ENCODE measurements around the gene NSMCE4A. TPM values are rescaled to one million over a fixed set of nuclear protein-coding genes. Genes with fewer than 3 reads are reported as not detected.
"Not testable (repeated sequence)": the region's sequence is repeated elsewhere in the genome, so short reads cannot be mapped to it uniquely, and the experiment has no call there.

Gene NSMCE4A
- total RNA-seq, 4 donors from 2014 or later, result 52.7 to 168 (median 66.4) TPM

- no peak for DNase-seq (ENCODE audit: low spot score in 2 of 2)
- WGBS, result 47% methylated on average over 6 of the region's 6 CpGs
- peak overlapping the region; percentile 44 for H3K27ac ChIP-seq
Observed at GRCh38 chr10:121998462-121998861, 23.4 kb upstream of the NSMCE4A start.

DNA sequence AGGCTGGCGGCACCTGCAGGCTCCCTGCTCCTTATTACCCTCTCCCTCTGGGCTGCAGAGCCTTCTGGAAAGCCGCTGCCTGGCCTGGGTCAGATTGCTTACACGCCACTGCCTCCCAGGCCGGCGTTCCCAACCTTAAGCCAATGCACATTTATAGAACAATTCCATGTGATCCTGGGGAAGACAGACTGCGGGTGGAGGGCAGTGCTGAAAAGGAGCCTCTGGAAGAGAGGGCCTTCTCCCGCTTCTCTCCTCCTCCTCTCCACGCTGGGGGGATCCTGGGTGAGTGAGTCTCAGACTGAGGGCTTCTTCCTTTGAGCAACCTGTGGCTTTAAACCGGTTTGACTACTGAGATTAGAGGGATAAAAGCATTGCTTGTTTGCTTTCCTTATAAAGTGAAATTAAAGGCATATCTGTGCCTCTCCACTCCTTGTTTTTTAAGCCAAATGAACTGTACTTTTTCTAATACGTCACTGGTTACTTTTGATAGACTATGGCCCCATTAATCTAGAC, 19.5 kb upstream of the NSMCE4A start:
- DNase-seq (ENCODE audit: low spot score in 2 of 2), result no peak
- WGBS, result 25% methylated on average over 10 of the region's 10 CpGs

More at GRCh38 chr10:121998462-121998861, 23.4 kb upstream of the NSMCE4A start:
- TF ChIP-seq CTCF (IDR thresholded peaks at IDR 0.05) (no peak), POLR2A (IDR thresholded peaks at IDR 0.05) (no peak)
- Histone ChIP-seq H3K4me3 (no peak overlapping the region), H3K36me3 (no peaks in the 10 kb centered on the region), H3K9me3 (no peaks in the 10 kb centered on the region), H3K4me1 (peaks cover 31% of the 10 kb centered on the region), H3K27me3 (no peaks in the 10 kb centered on the region)

DNA sequence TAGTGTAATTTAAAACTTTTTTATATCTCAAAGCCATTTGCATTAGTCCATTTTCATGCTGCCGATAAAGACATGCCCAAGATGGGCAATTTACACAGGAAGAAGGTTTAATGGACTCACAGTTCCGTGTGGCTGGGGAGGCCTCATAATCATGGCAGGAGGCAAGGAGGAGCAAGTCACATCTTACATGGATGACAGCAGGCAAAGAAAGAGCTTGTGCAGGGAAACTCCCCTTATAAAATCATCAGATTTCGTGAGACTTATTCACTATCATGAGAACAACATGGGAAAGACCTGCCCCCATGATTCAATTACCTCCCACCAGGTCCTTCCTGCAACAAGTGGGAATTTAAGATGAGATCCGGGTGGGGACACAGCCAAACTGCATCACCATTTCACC, 16.7 kb upstream of the NSMCE4A start:
- not testable (repeated sequence) for H3K4me3 ChIP-seq; H3K36me3 ChIP-seq; H3K27ac ChIP-seq; H3K27me3 ChIP-seq; H3K9me3 ChIP-seq; DNase-seq (ENCODE audit: low spot score in 2 of 2)
- peaks cover 31% of the 10 kb centered on the region for H3K4me1 ChIP-seq
- WGBS, result 90% methylated on average over 4 of the region's 4 CpGs

More for the DNA sequence above, 19.5 kb upstream of the NSMCE4A start:
- Histone ChIP-seq H3K9me3 (no peaks in the 10 kb centered on the region), H3K36me3 (no peaks in the 10 kb centered on the region), H3K4me3 (peak overlapping the region; percentile 11), H3K27ac (peak overlapping the region; percentile 84), H3K4me1 (peaks cover 33% of the 10 kb centered on the region), H3K27me3 (no peaks in the 10 kb centered on the region)
- no peak for TF ChIP-seq CTCF (IDR thresholded peaks at IDR 0.05)
- no peak for TF ChIP-seq EP300 (IDR thresholded peaks at IDR 0.05)
- no peak for TF ChIP-seq POLR2A (IDR thresholded peaks at IDR 0.05)
- TF ChIP-seq POLR2AphosphoS5 (IDR thresholded peaks at IDR 0.05), result no peak

- Histone ChIP-seq H3K36me3 (no peaks in the 10 kb centered on the region), H3K27ac (no peak overlapping the region), H3K27me3 (no peaks in the 10 kb centered on the region), H3K9me3 (no peaks in the 10 kb centered on the region), H3K4me1 (peaks cover 18% of the 10 kb centered on the region), H3K4me3 (no peak overlapping the region)
- DNase-seq (ENCODE audit: low spot score in 2 of 2), result no peak
- TF ChIP-seq POLR2AphosphoS5 (IDR thresholded peaks at IDR 0.05), result no peak
- no peak for TF ChIP-seq CTCF (IDR thresholded peaks at IDR 0.05)
- no peak for TF ChIP-seq EP300 (IDR thresholded peaks at IDR 0.05)
- TF ChIP-seq POLR2A (IDR thresholded peaks at IDR 0.05), result no peak
- WGBS, result 74% methylated on average over 9 of the region's 9 CpGs
Observed at GRCh38 chr10:121990015-121990677, 15.1 kb upstream of the NSMCE4A start.

DNA sequence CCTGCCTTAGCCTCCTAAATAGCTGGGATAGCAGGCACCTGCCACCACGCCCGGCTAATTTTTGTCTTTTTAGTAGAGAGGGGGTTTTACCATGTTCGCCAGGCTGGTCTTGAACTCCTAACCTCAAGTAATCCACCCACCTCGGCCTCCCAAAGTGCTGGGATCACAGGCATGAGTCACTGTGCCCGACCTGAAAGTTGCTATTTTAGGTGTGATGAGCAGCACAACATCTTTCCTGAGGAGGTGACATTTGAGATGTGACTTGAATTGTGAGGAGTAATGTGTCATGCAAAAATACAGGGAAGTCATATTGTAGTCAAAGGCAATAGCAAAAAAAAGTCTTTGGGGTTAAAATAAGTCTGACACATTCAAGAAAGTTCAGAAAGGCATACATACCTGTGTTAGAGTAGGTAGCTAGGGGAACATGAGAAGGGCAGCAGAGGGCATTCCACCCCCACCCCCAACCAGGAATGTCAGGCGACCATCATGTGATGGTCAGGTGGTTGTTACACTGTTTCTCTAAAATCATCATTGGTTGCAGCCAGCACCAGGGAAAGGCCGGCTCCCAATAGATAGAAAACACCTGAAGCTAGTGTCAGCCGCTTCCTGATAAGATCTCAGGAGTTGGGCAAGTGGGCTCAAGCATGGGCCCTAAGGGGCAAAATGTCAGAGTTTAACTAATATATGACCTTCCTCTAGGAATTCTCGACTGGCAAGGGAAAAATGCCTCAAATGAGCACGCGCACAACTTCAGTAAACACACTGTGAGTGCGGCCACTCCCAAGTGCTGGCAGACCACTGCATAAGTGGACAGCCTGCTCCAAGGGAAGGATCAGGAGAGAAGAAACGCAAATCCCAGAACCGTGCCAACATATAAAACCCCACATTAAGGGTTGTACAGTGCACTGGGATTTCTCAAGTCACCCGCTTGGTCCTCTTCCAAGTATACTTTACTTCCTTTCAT, 13.6 kb upstream of the NSMCE4A start, which contains the start of gene TACC2:
TACC2 (plus strand) TSS at position 803 of the 964 bp plus-strand sequence. CDS start 32,819 bp downstream, outside the sequence.
- Histone ChIP-seq H3K4me1 (peaks cover 4% of the 10 kb centered on the region), H3K4me3 (no peak within 1 kb of the TSS)
- no peak for TF ChIP-seq POLR2A (IDR thresholded peaks at IDR 0.05)
- no peak for TF ChIP-seq CTCF (IDR thresholded peaks at IDR 0.05)
- no peak for TF ChIP-seq POLR2AphosphoS5 (IDR thresholded peaks at IDR 0.05)
- TF ChIP-seq EP300 (IDR thresholded peaks at IDR 0.05), result no peak

More for the DNA sequence above, 13.6 kb upstream of the NSMCE4A start, which contains the start of gene TACC2:
- H3K9me3 ChIP-seq, result peaks cover 6% of the 10 kb centered on the region
- no peaks in the 10 kb centered on the region for H3K27me3 ChIP-seq
- H3K27ac ChIP-seq, result no peak within 1 kb of the TSS
- no peak for DNase-seq (ENCODE audit: low spot score in 2 of 2)
- no peaks in the 10 kb centered on the region for H3K36me3 ChIP-seq
- 85% methylated on average over 15 of the region's 15 CpGs for WGBS
